GM21717 (cell line): ENCODE measurements around the gene PSMD3.

Experiments
- ATAC-seq: cut with Tn5 transposase; IDR thresholded peaks from one replicate; pipeline ENCODE4 v1.9.1; 2021; ENCODE audit warnings: mild to moderate bottlenecking, moderate library complexity; ENCODE audit not compliant: unreplicated experiment

Gene PSMD3

DNA sequence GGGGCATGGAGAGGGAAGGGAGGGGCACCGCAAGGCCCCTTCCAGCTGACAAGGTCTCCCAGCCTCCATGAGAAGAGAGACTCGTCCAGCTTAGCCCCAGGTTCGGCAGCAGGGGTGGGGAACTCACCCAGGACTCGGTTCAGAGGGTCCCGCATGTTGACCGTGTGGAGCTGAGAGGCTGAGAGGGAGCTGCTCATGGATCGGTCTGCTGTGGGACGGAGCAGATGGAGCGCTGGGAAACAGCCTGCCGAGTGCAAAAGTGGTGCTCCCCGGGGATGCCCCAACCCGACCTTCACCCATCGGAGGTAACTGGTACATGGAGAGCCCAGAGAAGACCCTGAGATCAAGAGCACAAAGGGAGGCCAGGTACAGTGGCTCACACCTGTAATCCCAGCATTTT, 39.5 kb downstream of the PSMD3 start:
- ATAC-seq: no peak

DNA sequence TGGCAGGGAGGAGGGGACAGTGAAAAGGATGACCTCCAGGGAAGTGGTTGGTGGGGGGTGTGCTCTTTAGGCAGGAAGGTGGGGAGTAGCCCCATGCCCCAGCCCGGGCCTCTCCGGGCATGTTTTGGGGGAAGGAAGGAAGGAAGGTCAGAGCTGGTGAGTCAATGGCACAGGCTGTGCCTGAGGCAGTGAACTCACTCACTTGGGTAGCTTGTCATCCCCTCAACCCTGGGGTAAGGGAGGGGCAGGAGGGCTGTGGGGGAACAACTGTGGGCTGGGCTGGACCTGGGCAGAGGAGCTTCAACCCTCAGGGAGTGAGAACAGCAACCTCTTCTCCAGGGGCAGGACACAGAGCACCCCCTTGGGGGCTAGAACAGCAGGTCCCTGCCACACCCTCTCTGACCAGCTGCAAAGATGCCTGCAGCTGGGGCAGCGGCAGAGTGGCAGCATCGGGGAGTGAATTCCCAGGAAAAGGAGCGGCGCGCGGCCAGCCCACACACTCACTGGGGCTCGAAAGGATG, 40.9 kb downstream of the PSMD3 start:
- no peak for ATAC-seq

DNA sequence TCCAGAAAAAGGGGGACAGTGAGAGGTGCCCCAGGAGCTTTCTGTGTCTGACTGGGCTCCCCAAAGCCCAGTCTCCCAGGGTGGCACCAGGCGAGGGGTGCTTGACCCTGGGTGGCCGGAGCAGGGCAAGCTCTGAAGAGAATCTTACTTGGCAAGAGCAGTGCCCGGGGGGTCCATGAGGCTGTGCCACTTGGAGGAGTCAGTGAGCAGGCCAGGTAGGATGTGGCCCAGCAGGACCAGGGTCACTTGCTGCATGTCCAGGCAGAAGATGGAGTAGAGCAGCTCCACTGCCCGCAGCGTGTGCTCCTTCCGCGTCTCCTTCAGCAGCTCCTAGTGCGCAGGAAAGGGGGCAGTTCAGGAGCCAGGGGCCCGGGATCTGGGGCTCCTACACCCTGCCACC, 41.9 kb downstream of the PSMD3 start:
- ATAC-seq: no peak

DNA sequence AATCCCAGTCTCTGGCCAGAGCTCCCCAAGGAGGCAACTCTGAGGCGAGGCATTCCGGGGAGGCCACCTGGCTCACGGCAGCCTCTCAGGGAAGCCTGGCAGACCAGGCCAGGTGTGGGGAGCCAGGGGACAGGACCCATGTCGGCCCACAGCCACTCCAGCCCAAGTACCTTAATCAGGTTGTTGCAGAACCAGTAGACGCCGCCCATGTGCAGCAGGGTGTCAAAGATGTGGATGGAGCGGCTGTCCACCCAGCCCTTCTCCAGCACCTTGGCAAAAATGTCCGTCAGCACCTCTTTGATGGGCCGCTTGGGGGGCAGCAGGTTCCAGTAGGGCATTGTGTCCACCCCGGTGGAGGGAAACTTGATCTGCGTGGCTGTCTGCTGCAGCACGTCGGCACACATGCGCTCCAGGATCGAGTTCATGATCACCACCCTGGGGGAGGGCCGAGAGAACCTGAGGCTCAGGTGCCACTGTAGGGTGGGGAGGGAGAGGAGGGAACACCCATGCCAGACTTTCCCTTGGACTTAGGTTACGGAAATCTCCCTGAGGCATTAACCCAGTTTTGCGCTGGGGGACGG, 42.4 kb downstream of the PSMD3 start:
- no peak for ATAC-seq

DNA sequence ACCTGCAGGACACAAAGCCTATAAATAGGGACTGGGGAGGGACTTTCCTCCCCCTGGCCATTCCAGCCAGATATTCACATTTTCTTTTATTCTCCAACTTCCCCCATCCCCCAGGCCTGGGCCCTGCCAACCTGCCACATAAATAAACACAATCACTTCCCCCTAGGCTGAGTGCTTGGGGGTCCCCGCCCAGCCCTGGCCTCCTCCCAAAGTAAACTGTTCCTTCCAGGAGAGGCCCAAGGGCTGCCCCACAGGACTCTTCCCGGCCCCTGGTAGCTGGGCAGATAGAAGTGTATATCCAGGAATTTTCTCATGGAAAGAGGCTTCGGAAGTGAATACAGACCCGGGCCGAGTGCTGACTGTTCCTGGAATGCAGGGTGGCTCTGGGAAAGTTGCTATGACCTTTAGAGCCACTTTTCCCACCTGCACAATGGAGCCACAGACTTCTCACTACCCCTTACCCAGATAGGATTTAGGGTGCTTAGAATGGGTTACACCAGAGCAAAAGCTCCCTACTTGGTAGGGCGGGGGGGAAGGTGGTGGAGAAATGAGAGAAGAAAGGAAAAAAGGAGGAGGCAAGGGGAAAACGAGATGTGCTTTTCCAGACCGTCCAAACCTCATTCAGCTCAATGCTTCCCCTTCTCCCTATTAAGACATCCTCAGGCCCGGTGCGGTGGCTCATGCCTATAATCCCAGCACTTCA, 43.1 kb downstream of the PSMD3 start:
- no peak for ATAC-seq

DNA sequence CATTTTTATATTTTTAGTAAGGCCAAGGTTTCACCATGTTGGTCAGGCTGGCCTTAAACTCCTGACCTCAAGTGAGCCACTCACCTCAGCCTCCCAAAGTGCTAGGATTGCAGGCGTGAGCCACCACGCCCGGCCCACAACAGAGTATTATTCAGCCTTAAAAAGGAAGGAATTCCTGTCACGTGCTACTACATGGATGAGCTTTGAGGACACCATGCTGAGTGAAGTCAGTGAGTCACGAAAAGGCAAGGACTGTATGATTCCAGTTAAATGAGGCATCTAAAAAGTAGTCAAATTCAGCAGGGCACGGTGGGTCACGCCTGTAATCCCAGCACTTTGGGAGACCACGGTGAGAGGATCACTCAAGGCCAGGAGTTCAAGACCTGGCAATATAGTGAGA, 44.3 kb downstream of the PSMD3 start:
- no peak for ATAC-seq

DNA sequence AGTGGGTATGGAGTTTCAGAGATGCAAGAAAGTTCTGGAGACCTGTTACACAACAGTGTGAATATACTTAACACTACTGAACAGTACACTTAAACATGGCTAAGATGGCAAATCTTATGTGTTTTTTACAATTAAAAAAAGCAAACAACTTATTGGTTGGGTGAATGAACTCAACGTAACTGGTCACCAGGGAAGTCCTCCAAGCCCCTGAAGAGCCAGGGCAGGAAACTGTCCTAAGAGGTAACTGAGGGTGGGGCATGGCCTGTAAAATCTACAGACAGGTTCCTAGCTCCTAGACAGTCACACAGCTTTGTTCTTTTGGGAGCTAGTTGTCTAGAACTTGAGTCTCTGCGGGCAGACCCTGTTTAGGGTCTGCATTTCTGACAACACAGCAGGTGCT, 45.0 kb downstream of the PSMD3 start:
- ATAC-seq: no peak

DNA sequence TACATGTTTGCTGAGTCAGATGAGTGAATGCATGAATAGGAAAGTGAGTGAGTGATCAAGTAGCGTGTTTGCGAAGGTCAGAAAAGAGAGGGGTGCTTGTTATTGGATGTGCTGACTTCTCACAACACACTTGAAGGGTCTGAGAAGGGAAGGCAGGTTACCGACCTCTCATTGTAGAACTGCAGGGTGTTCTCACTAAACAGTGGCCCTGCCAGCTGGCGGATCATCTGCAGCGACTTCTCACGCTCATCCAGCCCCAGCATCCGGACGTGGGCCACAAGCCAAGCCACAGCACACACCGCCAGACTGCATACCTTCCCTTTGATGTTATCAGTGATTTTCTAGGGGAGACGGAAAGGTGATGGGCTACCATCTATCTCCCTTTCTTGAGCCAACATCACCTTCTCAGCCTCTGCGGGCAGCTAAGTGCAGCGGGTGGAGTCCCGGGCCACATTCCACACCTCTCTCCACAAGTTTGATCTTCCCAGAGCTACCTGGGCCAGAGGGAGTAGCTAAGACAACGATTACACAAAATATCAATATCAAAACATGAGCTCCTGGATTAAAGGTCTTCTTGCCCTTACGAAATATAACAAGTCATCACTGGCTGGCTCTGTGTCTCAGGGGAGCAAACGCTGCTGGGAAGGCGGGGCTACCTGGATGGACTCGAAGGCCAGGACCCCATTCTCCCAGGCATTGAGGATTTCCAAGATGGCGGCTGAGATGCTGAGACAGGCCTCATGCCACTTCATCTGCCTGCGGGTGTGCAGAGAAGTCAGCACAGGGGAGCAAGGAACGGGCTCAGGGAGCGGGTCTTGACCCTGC, 45.6 kb downstream of the PSMD3 start:
- no peak for ATAC-seq

DNA sequence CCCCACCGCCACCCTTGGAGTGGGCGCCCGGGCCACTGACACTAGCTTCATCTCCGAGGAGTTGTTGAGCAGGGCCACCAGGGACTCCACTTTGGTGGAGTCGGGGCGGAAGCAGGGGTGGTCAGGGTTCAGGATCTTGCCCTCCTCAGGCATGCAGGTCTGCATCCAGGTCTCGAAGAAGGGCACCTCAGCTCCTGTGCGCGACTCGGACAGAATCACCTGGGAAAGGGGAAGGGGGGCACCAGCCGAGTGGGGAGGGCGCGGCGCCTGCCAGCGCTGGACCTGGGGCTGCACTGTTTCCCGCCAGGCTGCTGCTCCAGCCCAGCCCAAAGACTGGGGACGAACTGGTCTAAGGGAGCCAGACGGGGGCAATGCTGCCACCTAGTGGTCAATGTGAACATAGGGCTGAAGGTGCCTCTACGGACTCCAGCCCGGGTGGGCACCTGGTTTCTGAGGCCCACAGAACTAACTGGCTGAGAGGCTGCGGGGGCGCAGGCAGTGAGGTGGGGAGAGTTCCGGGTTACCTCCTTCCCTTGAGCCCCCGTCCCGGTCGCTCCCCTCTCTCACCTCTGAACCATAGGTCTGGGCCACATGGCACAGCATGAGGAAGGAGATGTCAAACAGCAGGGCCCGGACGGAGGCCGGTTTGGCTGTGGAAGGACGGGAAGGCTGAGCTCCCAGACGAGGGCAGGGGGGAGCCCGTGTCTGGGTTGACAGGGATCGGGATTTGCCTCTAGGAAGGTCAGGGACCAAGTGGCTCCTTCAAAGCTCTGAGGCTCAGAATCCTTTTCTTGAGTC, 46.4 kb downstream of the PSMD3 start:
- no peak for ATAC-seq

DNA sequence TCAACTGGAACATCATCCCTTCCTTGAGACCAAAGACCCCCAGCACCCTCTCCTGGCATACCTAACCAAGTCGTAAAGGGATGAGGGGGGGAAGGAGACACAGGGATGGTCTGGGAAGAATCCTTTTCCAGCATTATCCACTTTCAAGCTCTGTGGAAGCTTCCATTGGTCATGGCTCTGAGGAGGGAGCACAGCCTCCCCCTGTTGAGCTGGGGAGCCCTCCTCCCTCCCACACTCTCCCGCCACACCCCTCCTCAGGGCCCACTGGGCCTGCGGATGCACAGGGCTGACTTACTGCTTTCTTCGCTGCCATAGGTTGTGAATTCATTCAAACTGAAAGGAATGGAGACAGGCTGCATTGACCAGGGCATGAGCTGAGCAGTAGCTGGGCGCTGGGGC, 47.0 kb downstream of the PSMD3 start:
- no peak for ATAC-seq

DNA sequence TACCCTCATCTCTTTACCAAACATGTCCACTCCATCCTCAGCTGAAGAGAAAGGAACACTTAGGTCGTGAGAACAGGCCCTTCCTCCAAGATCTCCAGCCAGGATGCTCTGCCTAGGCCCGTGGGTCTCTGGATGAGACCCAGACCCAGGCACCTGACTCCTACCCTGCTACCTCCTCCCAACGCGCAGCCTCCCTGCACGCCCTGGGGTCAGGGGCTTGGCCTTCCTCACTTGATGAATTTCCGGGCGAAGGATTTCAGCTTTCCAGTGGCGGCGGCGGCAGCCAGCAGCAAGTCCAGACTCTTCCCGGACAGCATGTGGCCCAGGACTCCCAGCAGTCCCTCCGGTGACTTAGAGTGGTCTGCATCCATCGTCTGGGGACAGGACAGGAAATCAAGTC, 48.0 kb downstream of the PSMD3 start:
- no peak for ATAC-seq

DNA sequence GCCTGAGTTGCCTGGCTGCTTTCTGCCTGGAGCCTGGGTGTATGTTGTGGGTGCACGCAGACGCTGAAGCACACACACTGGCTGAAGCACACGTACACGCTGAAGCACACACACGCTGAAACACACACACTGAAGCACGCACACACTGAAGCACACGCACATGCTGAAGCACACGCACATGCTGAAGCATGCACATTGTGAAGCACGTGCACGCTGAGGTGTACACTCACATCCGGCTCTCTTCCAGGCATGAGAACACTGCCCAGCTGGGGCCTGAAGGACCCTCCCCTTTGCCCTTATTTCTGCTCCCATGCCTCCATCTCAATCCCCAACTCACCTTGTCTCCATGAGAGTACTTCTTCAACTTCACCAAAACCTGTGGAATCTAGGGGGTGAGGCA, 51.1 kb downstream of the PSMD3 start:
- no peak for ATAC-seq

DNA sequence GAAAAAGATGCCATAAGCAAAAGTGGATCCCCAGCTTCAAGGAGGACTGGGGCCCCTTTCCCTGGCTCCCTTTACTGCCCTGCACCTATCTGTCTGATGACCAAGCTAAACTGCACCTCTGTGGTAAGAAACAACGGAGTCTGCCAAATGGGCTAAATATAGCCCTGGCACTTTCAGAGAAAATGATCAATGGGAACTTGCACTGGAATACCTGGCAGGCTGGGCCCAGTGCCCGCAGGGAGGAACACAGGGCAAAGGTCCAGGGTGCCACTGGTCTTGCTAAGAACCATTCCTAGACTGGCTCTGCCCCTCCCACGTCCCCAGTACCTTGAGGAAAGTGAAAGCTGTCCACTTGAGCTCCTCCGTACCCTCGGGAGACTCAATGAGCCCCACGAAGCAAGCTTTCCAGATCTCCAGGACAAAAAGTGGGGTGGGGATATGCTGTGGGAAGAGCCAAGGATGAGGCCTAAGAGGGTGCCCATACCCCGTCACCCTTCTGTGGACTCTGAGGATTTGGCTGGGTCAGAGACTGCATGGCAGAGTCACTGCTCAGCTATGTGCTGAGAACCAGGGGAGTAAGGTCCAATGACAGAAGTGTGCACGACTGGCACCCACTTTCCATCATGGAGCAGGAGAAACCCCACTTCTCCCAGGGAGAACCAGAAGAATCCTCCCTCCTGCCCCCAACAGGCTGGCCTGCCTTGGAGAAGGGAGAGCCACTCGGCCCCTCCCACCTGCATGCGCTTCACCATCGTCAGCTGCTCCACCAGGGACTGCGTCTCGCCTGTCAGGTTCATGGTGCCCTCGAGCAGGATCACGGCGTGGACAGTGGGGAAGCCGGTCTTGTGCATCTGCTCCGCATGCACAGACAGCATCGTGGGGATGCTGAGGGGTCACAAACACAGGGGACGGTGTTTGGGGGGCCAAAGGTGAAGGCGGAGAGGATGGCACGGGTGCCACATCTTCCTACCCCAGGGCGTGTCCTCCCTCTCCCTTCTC, 52.0 kb downstream of the PSMD3 start:
- ATAC-seq: no peak

DNA sequence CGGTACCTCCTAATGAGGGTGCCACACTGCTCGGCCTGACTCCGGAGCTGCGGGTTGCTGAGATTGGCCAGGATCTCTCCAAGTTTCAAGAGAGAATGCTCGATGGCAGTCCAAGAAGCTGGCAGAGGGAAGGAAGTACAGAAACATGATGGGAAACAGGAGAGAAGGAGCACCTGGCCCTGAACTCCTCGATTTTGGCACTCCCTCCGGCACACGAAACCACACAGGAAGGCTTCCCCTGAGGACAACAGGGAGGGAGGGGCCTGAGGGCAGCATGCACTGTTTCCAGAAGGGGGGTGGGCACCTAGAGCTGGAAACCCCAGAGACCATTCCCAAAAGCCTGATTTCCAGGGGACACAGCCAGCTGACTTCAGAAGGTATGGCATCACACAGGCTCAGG, 52.7 kb downstream of the PSMD3 start:
- ATAC-seq: no peak

DNA sequence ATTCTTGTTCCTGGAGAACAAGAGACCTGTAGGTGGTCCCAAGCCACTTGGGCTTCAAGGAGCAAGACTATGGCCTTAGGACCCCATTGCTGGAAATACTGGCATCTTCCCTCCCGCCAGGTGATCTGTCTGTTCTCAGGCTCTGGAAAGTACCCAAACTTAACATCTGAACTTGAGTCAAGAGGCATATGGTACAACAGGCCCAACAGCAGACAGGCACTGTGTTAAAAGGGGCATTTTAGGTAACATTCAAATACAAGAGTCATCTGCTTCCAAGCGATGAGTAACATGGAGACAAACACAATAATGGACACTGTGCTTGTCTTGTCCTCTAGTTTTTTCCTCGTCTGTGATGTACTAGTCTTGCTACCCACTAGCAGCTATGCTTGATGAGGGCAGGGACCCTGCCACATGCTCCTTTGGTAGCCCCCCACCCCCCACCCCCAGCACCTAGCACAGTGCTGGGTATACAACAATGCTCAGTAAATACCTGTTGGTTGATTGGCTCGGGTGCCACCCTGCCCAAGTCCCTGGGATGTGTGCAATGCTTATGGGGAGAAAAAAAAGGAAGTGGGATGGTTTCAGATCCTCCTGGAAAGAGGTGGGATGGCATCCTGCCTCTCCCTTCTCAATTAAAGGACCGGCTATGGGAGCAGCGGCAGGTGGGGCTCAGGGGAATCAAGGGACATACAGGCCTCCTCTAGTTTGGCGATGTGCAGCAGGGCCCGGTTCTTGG, 54.0 kb downstream of the PSMD3 start:
- no peak for ATAC-seq

DNA sequence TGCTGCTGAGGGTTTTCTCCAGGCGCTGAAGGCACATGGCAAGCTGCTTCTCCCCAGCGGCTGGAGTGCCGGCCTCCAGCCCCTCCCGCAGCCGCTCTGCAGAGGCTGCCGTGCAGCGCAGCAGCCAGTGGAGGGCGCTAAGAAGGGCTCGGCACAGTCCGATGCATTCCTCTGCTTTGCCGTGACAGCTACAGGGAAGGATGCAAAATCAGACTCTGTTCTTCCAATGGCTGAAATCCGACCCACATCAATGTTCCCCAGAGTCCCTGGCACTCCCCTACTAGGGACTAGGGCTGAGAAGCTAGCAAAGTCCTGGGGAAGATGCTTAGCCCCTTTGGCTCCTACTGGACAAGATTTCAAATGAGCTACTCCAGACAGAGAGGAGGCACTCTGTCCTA, 54.6 kb downstream of the PSMD3 start:
- no peak for ATAC-seq

DNA sequence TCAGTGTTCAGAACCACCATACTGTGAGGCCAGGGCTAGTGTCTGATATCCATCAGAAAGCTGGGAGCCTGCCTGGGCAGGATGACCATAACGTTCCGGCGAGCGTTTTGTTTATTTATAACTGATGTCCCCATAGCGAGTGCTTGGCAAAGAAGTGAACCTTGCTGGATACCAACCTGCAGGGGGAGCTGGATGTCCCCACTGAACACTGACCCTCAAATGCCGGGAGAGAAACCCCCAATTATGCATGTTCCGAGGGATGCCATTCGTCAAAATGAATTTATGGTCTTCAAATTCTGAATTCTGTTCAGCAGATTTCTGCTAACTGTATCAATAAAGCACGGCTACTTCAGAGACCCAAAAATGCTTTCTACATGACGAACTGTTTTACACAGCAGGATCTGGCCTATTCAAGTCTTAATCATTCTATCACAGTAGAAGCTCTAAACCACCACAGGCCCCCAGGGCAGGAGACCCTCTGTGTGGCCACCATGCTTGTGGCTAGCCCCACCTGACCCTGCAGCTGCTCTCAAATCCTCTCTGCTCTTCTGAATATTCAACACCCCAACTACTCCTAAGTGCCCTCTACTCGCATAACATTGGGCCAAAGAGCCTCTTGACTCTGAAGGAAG, 58.4 kb downstream of the PSMD3 start:
- no peak for ATAC-seq

DNA sequence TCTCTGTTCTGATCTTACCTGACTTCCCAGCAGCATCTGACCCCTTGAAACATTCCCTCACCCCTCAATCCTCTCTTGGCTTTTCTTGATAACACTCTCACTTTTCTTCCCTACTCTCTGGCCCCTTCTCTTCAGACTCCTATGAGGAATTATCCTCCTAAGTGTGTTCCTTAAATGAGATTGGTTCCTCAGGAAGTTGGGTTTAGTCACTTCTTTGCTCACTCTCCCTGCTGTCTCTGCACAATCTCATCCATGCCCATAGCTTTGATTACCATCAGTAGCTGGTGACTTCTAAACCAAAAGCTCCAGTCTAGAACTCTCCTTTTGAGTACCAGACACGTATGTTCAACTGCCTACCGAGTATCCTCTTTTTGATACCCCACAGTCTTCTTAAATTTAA, 60.6 kb downstream of the PSMD3 start:
- no peak for ATAC-seq
